Right lung (tissue), 5 donors: Measurements from ENCODE around the gene NFILZ. TPM values are rescaled to one million over a fixed set of nuclear protein-coding genes. Genes with fewer than 3 reads are reported as not detected.

Source experiments
- polyA plus RNA-seq, 5 donors: library from polyadenylated mRNA; unstranded; fragments of 120-200 nt; gene quantifications; one replicate each; pipeline versions ENCODE4 v1.2.1 to v1.2.3, GENCODE V29; 2013; ENCODE audit warnings: inconsistent platforms in 1 of 5, low replicate concordance in 1 of 5; ENCODE audit not compliant: insufficient read length in 5 of 5, insufficient read depth in 1 of 5

Gene NFILZ
- polyA plus RNA-seq, 5 donors, result not detected

Other genes starting within 250 kb of the NFILZ start
- gene RAB11B, start 240.3 kb upstream of the NFILZ start, polyA plus RNA-seq, result 100 to 1,000 TPM in 4 of 5 donors, 10 to 100 TPM in 1; 97.7 to 161 (median 121) TPM
- 10 to 100 TPM in 3 of 5 donors, 1 to 10 TPM in 2; 9.4 to 17.0 (median 10.6) TPM for gene MARCHF2, start 217.3 kb upstream of the NFILZ start, polyA plus RNA-seq
- 100 to 1,000 TPM; 281 to 444 (median 337) TPM for gene HNRNPM, start 185.7 kb upstream of the NFILZ start, polyA plus RNA-seq
- 1 to 10 TPM; 1.9 to 3.9 (median 2.9) TPM for gene PRAM1, start 128.0 kb upstream of the NFILZ start, polyA plus RNA-seq
- gene ZNF414, start 116.5 kb upstream of the NFILZ start, polyA plus RNA-seq, result 10 to 100 TPM; 16.3 to 38.3 (median 20.8) TPM
- 10 to 100 TPM; 10.8 to 14.6 (median 11.1) TPM for gene MYO1F, start 53.2 kb upstream of the NFILZ start, polyA plus RNA-seq
- 10 to 100 TPM; 46.0 to 71.3 (median 53.9) TPM for gene ADAMTS10, start 19.9 kb upstream of the NFILZ start, polyA plus RNA-seq
- gene ACTL9, start 68.2 kb downstream of the NFILZ start, polyA plus RNA-seq, result not detected
- gene OR2Z1, start 91.0 kb downstream of the NFILZ start, polyA plus RNA-seq, result not detected
- gene ZNF558, start 201.7 kb downstream of the NFILZ start, polyA plus RNA-seq, result 10 to 100 TPM; 35.8 to 58.7 (median 48.2) TPM
- gene MBD3L1, start 201.7 kb downstream of the NFILZ start, polyA plus RNA-seq, result not detected